ENCODE results near the gene NFASC. TPM values are rescaled to one million over a fixed set of nuclear protein-coding genes. Genes with fewer than 3 reads are reported as not detected.

Gene NFASC
- total and polyA plus RNA-seq, 2 donors (not counting 3 experiments of a cell fraction or from before 2014, with no cell fraction given), result not detected

- POLR2A ChIA-PET, result no interaction called here
- BruUV-seq (replicated peaks), result no TSS peak
- H3K9me1 ChIP-seq (replicated peaks; ENCODE audit: control insufficient read depth, extremely low read depth, insufficient read depth, low read length), result no peaks in the 10 kb centered on the region
Observed at GRCh38 chr1:204961765-204962419, 91.2 kb downstream of the NFASC start.

More at GRCh38 chr1:204961765-204962419, 91.2 kb downstream of the NFASC start:
- CTCF ChIA-PET, result interaction anchor here (1.8 kb wide), 1 partner anchor 100 kb away, joined by 5 read pairs; no protein-coding TSS in a partner anchor
- TF ChIP-seq JUN (IDR thresholded peaks at IDR 0.05; ENCODE audit: borderline replicate concordance, insufficient read depth, insufficient read length, low read depth), result no peak
- TF ChIP-seq CTCF (IDR thresholded peaks at IDR 0.05; ENCODE audit: extremely low read depth in 1 of 2, insufficient read depth in 1 of 2, low read depth in 1 of 2, low read length in 2 of 2), result no peak
- no peak for TF ChIP-seq FOS (IDR thresholded peaks at IDR 0.05; ENCODE audit: borderline replicate concordance, insufficient read depth, low read length)
- TF ChIP-seq GATA2 (IDR thresholded peaks at IDR 0.05; ENCODE audit: insufficient read depth, insufficient read length, low read depth, low read length), result no peak
- TF ChIP-seq MYC (IDR thresholded peaks at IDR 0.05; ENCODE audit: low read depth, low read length), result no peak
- no peak for TF ChIP-seq POLR2AphosphoS5 (IDR thresholded peaks at IDR 0.05; ENCODE audit: insufficient read depth, low read depth, low read length)
- TF ChIP-seq POLR2A (IDR thresholded peaks at IDR 0.05; ENCODE audit: low read depth, low read length), result no peak
- no peak for TF ChIP-seq EZH2 (IDR thresholded peaks at IDR 0.05; ENCODE audit: borderline replicate concordance, low read depth, low read length, severe bottlenecking)
- TF ChIP-seq MAX (IDR thresholded peaks at IDR 0.05; ENCODE audit: insufficient read depth, insufficient read length), result no peak
- peaks cover 24% of the 10 kb centered on the region in 2 experiments for H3K27me3 ChIP-seq (ENCODE audit: control insufficient read depth in 2 of 2, insufficient read depth in 2 of 2, low read length in 2 of 2)
- H3K4me1 ChIP-seq (ENCODE audit: control insufficient read depth, extremely low read depth, insufficient read depth, low read length), result no peaks in the 10 kb centered on the region
- H4K20me1 ChIP-seq (replicated peaks; ENCODE audit: control insufficient read depth, extremely low read depth, insufficient read depth, low read length), result no peaks in the 10 kb centered on the region
- H3K9me3 ChIP-seq (replicated peaks; ENCODE audit: control insufficient read depth, insufficient read depth, low read length), result no peaks in the 10 kb centered on the region
- no peaks in the 10 kb centered on the region for H3K36me3 ChIP-seq (ENCODE audit: control insufficient read depth in 2 of 2, extremely low read depth in 1 of 2, insufficient read depth in 2 of 2, low read length in 2 of 2)
- H3K9ac ChIP-seq (replicated peaks; ENCODE audit: extremely low read depth, insufficient read depth, low read length), result no peak overlapping the region
- intact Hi-C loops (cut with micrococcal nuclease) (no loop called here), dilution Hi-C loops (cut with MboI; ENCODE audit: extremely low pct_ligation_motif_present, low sequenced_read_pairs) (no loop called here)
- no peak overlapping the region for H2AFZ ChIP-seq (ENCODE audit: low read depth, low read length)
- H3K4me2 ChIP-seq (ENCODE audit: insufficient read depth, low read length), result no peak overlapping the region
- H3K4me3 ChIP-seq (replicated peaks in 1 of 3; ENCODE audit: insufficient read depth in 1 of 3, low read depth in 1 of 3, low read length in 3 of 3), result no peak overlapping the region
- no peaks in the 10 kb centered on the region for H3K79me2 ChIP-seq (ENCODE audit: control insufficient read depth, insufficient read depth, low read length)
- no peak overlapping the region for H3K27ac ChIP-seq (ENCODE audit: insufficient read depth, low read depth, low read length)
- DNase-seq (ENCODE audit: low read depth, low spot score) (no peak), FAIRE-seq (no peak)
